H9 (cell line): ENCODE data around the gene LSP1. TPM values are rescaled to one million over a fixed set of nuclear protein-coding genes. Genes with fewer than 3 reads are reported as not detected.

Experiments used
- DNase-seq: peaks from one replicate; pipeline ENCODE4 v3.0.0-alpha.2; 2017
- H2AFZ ChIP-seq: one replicate; pipeline ENCODE4 v1.6.1; 2013; ENCODE audit warnings: mild to moderate bottlenecking, low read length, control low read depth, moderate library complexity
- H2AK5ac ChIP-seq: 2 replicates; pipeline ENCODE4 v1.6.1; 2013; ENCODE audit warnings: low read length, control low read depth, mixed read lengths; ENCODE audit not compliant: insufficient read length
- H2BK120ac ChIP-seq: one replicate; pipeline ENCODE4 v1.6.1; 2013; ENCODE audit warnings: low read depth, mild to moderate bottlenecking, low read length, control low read depth, inconsistent platforms; ENCODE audit not compliant: poor library complexity, severe bottlenecking
- H2BK12ac ChIP-seq: 2 replicates; pipeline ENCODE4 v1.6.1; 2013; ENCODE audit warnings: low read length, control low read depth, mixed read lengths, low read depth; ENCODE audit not compliant: insufficient read length
- H2BK15ac ChIP-seq: 2 replicates; pipeline ENCODE4 v1.6.1; 2013; ENCODE audit warnings: low read depth, low read length, control low read depth
- H2BK20ac ChIP-seq: one replicate; pipeline ENCODE4 v1.6.1; 2013; ENCODE audit warnings: low read depth, mild to moderate bottlenecking, low read length, control low read depth, inconsistent platforms; ENCODE audit not compliant: poor library complexity, severe bottlenecking
- H2BK5ac ChIP-seq: 2 replicates; pipeline ENCODE4 v1.6.1; 2013; ENCODE audit warnings: low read length, control low read depth, mixed read lengths; ENCODE audit not compliant: insufficient read length
- H3K14ac ChIP-seq: 2 replicates; pipeline ENCODE4 v1.6.1; 2013; ENCODE audit warnings: low read length, control low read depth; ENCODE audit not compliant: insufficient read depth
- H3K18ac ChIP-seq: 2 replicates; pipeline ENCODE4 v1.6.1; 2013; ENCODE audit warnings: low read depth, mild to moderate bottlenecking, mixed read lengths, low read length, control low read depth; ENCODE audit not compliant: insufficient read length
- H3K23ac ChIP-seq: 2 replicates; pipeline ENCODE4 v1.6.1; 2013; ENCODE audit warnings: low read length, control low read depth, mixed read lengths, low read depth; ENCODE audit not compliant: insufficient read length
- H3K23me2 ChIP-seq: 2 replicates; pipeline ENCODE4 v1.6.1; 2013; ENCODE audit warnings: low read depth, mild to moderate bottlenecking, mixed read lengths, low read length, control low read depth; ENCODE audit not compliant: insufficient read length, poor library complexity, severe bottlenecking
- H3K27ac ChIP-seq: 2 replicates; pipeline ENCODE4 v1.5.1; 2013; ENCODE audit warnings: low read length, control low read depth, mixed read lengths, low read depth; ENCODE audit not compliant: insufficient read length
- H3K27me3 ChIP-seq: 2 replicates; pipeline ENCODE4 v1.6.1; 2013; ENCODE audit warnings: low read length, control low read depth, inconsistent platforms; ENCODE audit not compliant: insufficient read depth
- H3K4ac ChIP-seq: 2 replicates; pipeline ENCODE4 v1.6.1; 2013; ENCODE audit warnings: low read depth, mild to moderate bottlenecking, control low read depth, inconsistent platforms, low read length, moderate library complexity
- H3K4me1 ChIP-seq: 2 replicates; pipeline ENCODE4 v1.6.1; 2013; ENCODE audit warnings: low read length, control low read depth, inconsistent platforms; ENCODE audit not compliant: insufficient read depth
- H3K4me2 ChIP-seq: 2 replicates; pipeline ENCODE4 v1.6.1; 2013; ENCODE audit warnings: low read length, control low read depth, mixed read lengths; ENCODE audit not compliant: insufficient read length, insufficient read depth
- H3K56ac ChIP-seq: 2 replicates; pipeline ENCODE4 v1.6.1; 2013; ENCODE audit warnings: low read depth, mild to moderate bottlenecking, mixed read lengths, low read length, control low read depth; ENCODE audit not compliant: insufficient read length
- H3K79me1 ChIP-seq: 2 replicates; pipeline ENCODE4 v1.6.1; 2013; ENCODE audit warnings: low read depth, mild to moderate bottlenecking, moderate library complexity, low read length, control low read depth, inconsistent platforms; ENCODE audit not compliant: insufficient read depth, poor library complexity, severe bottlenecking
- H3K79me2 ChIP-seq: 2 replicates; pipeline ENCODE4 v1.6.1; 2013; ENCODE audit warnings: low read length, control low read depth, inconsistent platforms; ENCODE audit not compliant: insufficient read depth
- H3K9ac ChIP-seq: 2 replicates; pipeline ENCODE4 v1.6.1; 2013; ENCODE audit warnings: low read length, control low read depth, mixed read lengths; ENCODE audit not compliant: insufficient read length; ENCODE audit errors: extremely low read depth
- H3K9me3 ChIP-seq: one replicate; pipeline ENCODE4 v1.6.1; 2013; ENCODE audit warnings: low read depth, low read length, inconsistent platforms; ENCODE audit not compliant: control insufficient read depth
- H3T11ph ChIP-seq: one replicate; pipeline ENCODE4 v1.6.1; 2013; ENCODE audit warnings: mild to moderate bottlenecking, low read length, control low read depth, inconsistent platforms
- H4K20me1 ChIP-seq: one replicate; pipeline ENCODE4 v1.6.1; 2013; ENCODE audit not compliant: control insufficient read depth, insufficient read length, insufficient read depth
- H4K5ac ChIP-seq: 2 replicates; pipeline ENCODE4 v1.6.1; 2013; ENCODE audit warnings: low read depth, mild to moderate bottlenecking, mixed read lengths, low read length, control low read depth; ENCODE audit not compliant: insufficient read length
- H4K8ac ChIP-seq: replicated peaks from 2 replicates; pipeline ENCODE4 v1.6.1; 2013; ENCODE audit warnings: low read length, control low read depth, mixed read lengths, low read depth; ENCODE audit not compliant: insufficient read length
- H4K91ac ChIP-seq: 2 replicates; pipeline ENCODE4 v1.6.1; 2013; ENCODE audit warnings: low read depth, mild to moderate bottlenecking, moderate library complexity, mixed read lengths, low read length, control low read depth; ENCODE audit not compliant: insufficient read length
- H3K27ac Mint-ChIP-seq, 3 experiments: 2 replicates in 2 of 3; 3 replicates in 1 of 3; pipeline ENCODE4 v1.8.0; 2020 to 2021; ENCODE audit warnings: mixed read lengths in 3 of 3, mild to moderate bottlenecking in 1 of 3, moderate library complexity in 1 of 3
- H3K27me3 Mint-ChIP-seq: 2 replicates; pipeline ENCODE4 v1.8.0; 2021; ENCODE audit warnings: low read depth, mild to moderate bottlenecking, moderate library complexity, mixed read lengths
- H3K36me3 Mint-ChIP-seq, 3 experiments: 2 replicates in 2 of 3; 3 replicates in 1 of 3; pipeline ENCODE4 v1.8.0; 2020 to 2021; ENCODE audit warnings: low read depth in 3 of 3, mixed read lengths in 3 of 3; ENCODE audit not compliant: insufficient read depth in 1 of 3
- H3K4me1 Mint-ChIP-seq, 2 experiments: 2 replicates each; pipeline ENCODE4 v1.8.0; 2020; ENCODE audit warnings: mixed read lengths in 2 of 2
- H3K4me3 Mint-ChIP-seq, 2 experiments: 2 replicates in 1 of 2; 3 replicates in 1 of 2; pipeline ENCODE4 v1.8.0; 2020 to 2021; ENCODE audit warnings: mild to moderate bottlenecking in 2 of 2, mixed read lengths in 2 of 2, moderate library complexity in 1 of 2
- H3K9me3 Mint-ChIP-seq, 2 experiments: 2 replicates in 1 of 2; 3 replicates in 1 of 2; pipeline ENCODE4 v1.8.0; 2020; ENCODE audit warnings: mild to moderate bottlenecking in 2 of 2, mixed read lengths in 2 of 2, moderate library complexity in 1 of 2
- CTCF ChIP-seq: fragments of 200-600 bp; sonication (generic); conservative IDR thresholded peaks from 3 replicates; pipeline ENCODE4 v1.8.0; 2021; ENCODE audit warnings: antibody characterized with exemption, mild to moderate bottlenecking
- WGBS: extraction: QIAGEN DNeasy Blood & Tissue Kit; methylation state at CpG from one replicate; pipeline ENCODE4 v1.1.7; 2013; ENCODE audit warnings: missing lambda C conversion rate, low lambda C conversion rate, mixed read lengths; ENCODE audit not compliant: insufficient read length; ENCODE audit errors: extremely low coverage; 5-methylcytosine and 5-hydroxymethylcytosine counted together
- total RNA-seq: library from RNA; stranded (reverse); gene quantifications from 2 replicates; pipeline ENCODE4 v1.2.1, GENCODE V29; 2021

The LSP1 gene
- total RNA-seq, 1 experiment from 2014 or later = not detected

- Mint-ChIP-seq H3K36me3 (no peaks in the 10 kb centered on the region), H3K27ac (no peak overlapping the region; a peak in 1 of 7 replicates), H3K27me3 (peaks cover 20% of the 10 kb centered on the region), H3K4me1 (peaks cover 0 to 12% of the 10 kb centered on the region in 2 experiments; a peak in 2 of 4 replicates), H3K9me3 (no peaks in the 10 kb centered on the region; a peak in 1 of 5 replicates), H3K4me3 (no peak overlapping the region)
- H3K27me3 ChIP-seq = no peaks in the 10 kb centered on the region
- no peak overlapping the region for H2BK120ac ChIP-seq
- no peaks in the 10 kb centered on the region for H3K79me2 ChIP-seq
- H3K56ac ChIP-seq = no peak overlapping the region
- H3K14ac ChIP-seq = no peak overlapping the region
- no peak overlapping the region for H2BK20ac ChIP-seq
- H4K91ac ChIP-seq = no peak overlapping the region
- H3K23me2 ChIP-seq = peaks cover 3% of the 10 kb centered on the region
- H2BK15ac ChIP-seq = no peak overlapping the region
- H3K23ac ChIP-seq = no peak overlapping the region
- WGBS = no CpG with 5 or more reads among the region's 35 CpGs
- no peaks in the 10 kb centered on the region for H3K79me1 ChIP-seq
- H3K9me3 ChIP-seq = no peaks in the 10 kb centered on the region
- H4K20me1 ChIP-seq = no peaks in the 10 kb centered on the region
- H3T11ph ChIP-seq = no peak overlapping the region
- no peak overlapping the region for H4K8ac ChIP-seq
- H3K4me2 ChIP-seq = no peak overlapping the region
- H3K4me1 ChIP-seq = no peaks in the 10 kb centered on the region
- no peak overlapping the region for H4K5ac ChIP-seq
- H3K9ac ChIP-seq = no peak overlapping the region
- H3K18ac ChIP-seq = no peak overlapping the region
- H3K4ac ChIP-seq = no peak overlapping the region
- DNase-seq = no peak
- H2AK5ac ChIP-seq = no peak overlapping the region
- no peak overlapping the region for H2BK12ac ChIP-seq
- no peak overlapping the region for H2AFZ ChIP-seq
- no peak overlapping the region for H3K27ac ChIP-seq
- TF ChIP-seq CTCF = no peak
- H2BK5ac ChIP-seq = no peak overlapping the region
Measured at GRCh38 chr11:1937616-1938342, 84.9 kb downstream of the LSP1 start.
